ENCODE data around the gene DNAH6.

The DNAH6 gene

DNA sequence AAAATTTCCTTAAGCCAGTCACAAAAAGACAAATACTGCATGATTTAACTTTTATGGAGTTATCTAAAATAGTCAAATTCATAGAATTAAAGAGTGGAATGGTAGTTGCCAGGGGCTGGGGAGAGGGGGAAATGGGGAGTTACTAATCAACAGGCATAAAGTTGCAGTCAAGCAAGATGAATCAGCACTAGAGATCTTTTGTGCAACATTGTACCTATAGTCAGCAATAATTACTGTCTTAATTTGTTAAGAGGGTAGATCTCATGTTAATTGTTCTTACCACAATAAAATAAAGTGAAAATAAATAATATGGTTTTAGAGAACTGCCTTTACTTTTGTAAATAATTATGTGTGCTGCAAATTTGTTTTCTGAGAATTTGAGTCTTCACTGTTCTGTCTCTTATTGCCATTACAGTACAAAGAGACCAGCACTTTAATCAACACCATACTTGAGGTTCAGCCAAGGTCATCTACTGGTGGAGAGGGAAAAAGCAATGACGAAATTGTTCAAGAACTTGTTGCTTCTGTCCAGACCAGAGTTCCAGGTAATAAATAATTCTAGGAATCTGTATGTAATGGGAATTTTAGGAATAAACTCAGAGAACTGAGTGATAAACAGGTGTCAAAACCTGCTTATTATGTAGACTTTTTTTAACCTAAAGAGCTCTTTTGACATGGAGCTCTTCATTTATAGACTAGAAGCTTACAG lies 289.1 kb downstream of the DNAH6 start:
- DNase-seq (ENCODE audit: low spot score): no peak

DNA sequence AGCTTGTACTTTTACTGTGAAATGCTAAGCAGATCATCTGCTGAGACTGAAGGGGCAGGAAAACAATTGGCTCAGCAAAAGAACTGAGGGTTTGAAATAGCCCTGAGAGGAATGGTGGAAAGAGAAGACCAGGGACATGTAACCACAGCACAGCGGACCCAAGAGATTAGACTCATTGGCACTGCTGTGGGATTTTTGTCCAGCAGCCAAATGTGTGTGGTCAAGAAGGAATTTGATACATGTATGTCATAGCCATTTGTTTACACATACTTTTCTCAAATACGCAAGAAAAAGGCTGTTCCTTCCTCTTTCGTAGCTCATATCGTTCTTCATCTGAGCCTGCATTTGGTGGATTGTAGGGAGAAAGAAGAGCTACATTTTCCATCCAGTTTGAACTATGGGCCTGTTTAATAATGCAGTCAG lies 290.8 kb downstream of the DNAH6 start:
- no peak for DNase-seq (ENCODE audit: low spot score)

DNA sequence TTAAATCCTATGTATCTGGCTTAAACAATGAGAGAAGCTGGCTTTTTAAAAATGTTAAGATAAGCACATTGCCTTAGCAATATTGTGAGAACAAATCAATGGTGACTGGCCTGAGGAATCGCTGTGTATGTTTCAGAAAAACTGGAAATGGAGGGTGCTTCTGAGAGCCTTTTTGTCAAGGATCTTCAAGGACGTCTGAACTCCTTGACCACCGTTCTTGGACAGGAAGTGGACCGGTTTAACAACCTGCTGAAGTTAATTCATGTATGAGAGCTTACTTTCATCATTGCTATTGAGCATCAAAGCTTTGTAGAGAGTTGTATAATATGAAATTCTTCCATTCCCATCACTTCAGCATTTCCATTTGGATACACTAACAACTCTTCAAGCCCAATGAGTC lies 292.0 kb downstream of the DNAH6 start:
- no peak for DNase-seq (ENCODE audit: low spot score)

DNA sequence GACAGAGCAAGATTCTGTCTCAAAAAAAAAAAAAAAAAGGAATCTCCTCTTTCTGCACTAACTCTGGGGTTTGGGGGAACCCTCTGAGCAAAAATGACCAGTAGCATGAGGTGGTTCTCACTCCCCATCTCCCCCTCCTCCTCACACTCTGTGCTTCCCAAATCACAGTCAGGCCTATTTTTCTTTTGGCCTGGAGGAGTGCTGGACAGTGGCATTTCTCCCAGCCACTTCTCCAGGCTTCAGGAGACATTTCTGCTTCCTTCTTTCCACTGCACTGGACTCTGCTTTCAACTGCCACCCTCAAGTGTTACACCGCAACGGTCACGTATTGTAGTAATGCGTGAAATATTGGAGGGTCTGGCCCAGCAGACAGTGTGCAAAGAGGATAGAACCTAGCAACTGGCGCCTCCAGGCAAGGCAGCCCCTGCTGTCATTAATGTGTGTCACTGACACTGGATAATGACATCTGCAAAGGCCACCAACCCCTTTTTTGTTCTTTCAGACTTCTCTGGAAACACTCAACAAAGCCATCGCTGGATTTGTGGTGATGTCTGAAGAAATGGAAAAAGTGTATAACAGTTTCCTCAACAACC lies 295.6 kb downstream of the DNAH6 start:
- DNase-seq (ENCODE audit: low spot score): no peak

DNA sequence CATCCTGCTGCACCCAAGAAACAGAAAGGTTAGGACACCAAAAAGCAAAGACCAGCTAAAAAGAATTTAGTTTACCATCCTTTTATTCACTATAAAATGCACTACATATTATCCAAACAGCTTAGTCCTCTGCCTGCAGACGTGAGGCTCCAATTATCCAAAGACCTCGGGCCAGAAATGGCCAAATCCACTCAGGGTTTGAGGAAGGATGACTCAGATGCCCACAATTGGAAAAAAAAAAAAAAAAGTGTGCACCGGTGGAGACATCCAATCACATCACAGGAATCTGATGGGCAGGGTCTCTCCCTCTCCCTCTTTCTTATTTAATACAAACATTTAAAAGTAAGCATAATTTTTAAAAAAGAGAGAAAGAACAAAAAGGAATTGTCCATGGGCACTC lies 298.8 kb downstream of the DNAH6 start:
- DNase-seq (ENCODE audit: low spot score): no peak

DNA sequence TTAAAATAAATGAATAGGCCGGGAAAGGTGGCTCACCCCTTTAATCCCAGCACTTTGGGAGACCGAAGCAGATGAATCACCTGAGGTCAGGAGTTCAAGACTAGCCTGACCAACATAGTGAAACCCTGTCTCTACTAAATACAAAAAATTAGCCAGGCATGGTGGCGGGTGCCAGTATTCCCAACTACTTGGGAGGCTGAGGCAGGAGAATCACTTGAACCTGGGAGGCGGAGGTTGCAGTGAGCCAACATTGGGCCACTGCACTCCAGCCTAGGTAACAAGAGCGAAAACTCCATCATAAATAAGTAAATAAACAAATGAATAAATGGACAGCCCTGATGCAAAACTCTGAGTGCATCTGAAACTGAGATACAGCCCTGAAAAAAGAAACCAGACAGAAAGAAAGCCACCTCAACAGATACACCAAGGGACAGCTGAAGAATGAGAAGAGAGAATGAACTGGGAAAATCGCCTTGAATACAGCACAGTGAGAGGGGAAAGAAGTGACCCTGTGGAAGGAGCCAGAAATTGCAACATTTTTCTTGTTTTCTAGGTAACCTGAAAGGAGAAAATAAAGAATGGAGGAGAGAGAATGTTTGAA lies 300.2 kb downstream of the DNAH6 start:
- DNase-seq (ENCODE audit: low spot score): no peak

DNA sequence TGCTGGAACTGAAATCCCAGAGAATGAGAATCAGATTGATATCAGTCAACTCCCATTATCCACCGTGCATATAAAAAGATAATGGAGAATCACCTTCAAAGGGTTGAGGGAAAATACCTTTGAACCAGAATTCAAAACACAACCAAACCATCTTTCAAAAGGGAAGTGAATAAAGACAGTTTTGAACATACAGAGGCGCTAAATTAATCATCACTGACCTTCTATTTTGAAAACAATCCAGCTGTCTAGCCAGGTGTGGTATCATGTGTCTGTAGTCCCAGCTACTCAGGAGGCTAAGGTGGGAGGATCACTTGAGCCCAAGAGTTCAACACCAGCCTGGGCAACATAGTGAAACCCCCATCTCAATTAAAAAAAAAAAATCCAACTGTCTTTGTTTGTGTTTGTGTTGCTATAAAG lies 300.9 kb downstream of the DNAH6 start:
- DNase-seq (ENCODE audit: low spot score): no peak

DNA sequence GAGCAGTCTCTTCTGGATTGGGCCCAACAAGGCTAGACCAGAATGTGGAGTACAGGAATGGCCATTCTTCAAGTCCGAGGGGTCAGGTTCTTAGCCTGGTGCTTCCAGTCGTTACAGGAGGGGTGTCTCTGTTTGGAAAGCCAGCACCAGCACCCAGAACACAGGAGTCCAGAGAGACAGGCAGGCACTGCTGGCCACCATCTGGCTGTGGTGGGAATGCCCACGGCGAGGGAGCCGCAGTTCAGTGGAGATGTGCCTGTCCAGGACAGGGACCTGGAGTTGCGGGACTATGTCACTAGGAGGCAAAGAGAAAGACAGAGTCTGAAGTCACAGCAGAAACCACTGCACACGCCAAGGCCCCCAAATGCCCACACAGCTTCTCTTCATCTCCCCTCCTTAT lies 305.5 kb downstream of the DNAH6 start:
- no peak for DNase-seq (ENCODE audit: low spot score)

DNA sequence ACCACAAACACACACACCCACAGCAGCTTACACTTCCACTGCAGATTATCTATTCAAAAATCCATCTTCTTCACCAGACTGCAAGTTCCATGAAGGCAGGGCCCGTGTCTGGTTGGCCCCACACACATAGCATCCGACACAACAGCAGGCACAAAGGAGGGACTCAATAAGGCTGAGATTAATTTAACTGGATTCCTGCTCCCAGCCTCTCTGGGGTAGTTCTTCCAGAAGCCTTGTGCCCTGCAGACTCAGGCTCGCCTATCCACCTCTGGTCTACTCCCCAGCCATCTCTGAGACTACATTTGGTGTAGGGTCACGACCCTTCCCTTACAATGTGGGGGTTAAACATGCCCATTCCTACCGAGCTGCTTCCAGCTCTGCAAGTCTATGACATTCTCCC lies 306.9 kb downstream of the DNAH6 start:
- no peak for DNase-seq (ENCODE audit: low spot score)

DNA sequence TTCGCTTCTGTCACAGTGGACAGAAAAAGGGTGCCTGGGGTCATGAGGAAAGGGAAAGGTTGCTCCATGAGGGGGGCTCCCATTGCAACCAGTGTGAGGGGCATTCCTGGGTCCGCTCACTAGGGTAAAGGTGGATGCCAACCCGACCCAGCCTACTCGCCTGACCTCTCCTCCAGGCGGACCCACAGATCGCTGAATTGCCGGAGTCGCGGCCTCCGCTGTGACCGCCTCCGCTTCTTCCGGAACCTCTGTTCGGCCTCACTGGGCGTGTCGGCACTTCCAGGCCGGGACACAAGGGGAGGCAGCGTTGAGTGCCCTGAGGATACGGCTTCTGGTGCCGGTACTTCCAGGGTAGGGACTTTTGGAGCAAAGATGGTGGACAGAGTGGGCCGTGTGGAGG lies 307.5 kb downstream of the DNAH6 start:
- DNase-seq (ENCODE audit: low spot score): no peak

DNA sequence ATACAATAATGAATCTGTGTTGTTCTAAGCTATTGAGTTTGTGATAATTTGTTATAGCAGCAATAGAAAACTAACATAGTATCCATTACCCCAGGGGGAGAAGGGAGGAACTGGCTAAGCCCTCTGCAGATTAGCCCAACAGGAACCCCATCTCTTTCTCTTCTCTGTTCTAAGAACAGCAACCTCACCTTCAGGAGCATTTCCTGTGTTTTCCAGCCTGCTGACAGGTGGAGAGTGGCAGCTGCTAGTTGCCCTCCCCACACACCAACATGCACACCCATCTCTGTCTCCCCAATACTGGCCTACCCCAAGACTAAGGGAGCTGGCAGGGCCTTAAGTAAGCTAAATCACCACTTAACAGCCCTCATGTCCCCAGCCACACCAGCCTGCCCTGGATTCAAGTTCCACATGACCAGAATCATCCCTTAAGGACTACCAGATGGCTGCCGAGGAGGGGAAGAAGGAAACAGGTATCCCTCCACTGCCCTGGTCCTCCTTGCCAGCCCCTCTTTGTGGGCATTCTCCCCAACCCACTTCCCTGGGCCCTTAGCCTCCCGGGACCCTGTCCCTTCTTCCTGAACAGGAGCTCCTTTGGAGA lies 311.8 kb downstream of the DNAH6 start:
- DNase-seq (ENCODE audit: low spot score): no peak

DNA sequence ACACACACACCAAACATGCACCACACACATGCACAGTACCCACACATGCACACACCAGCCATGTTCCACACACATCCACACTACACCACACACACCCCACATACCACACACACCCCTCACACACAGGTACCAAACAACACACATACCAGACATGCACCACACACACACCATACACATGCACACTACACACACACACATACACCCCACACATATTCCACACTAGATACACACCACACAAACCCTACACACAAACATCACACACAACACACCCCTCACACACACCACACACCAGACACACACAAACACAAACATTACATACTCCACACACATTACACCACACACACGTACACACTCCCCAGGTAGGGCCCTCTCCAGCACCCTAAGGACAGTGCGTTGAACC lies 313.4 kb downstream of the DNAH6 start:
- no peak for DNase-seq (ENCODE audit: low spot score)

DNA sequence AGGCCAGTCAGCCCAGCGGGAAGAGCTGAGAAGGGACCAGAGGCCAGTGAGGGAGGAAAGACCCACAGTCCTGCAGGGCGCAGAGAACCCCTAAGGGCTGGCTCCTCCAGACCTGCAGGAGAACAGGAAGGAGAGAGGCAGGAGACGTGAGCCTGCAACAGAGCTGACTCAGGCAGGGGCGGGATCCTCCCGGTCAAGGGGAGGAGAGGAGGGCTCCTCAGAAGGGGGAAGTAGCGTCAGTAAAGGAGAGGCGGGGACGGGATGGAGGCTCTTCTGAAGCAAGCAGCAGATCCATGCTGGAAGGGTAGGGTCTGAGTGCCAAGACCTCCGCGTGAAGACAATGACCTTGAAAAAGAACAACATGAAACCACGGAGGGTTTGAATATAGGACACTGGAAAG lies 313.8 kb downstream of the DNAH6 start:
- no peak for DNase-seq (ENCODE audit: low spot score)

DNA sequence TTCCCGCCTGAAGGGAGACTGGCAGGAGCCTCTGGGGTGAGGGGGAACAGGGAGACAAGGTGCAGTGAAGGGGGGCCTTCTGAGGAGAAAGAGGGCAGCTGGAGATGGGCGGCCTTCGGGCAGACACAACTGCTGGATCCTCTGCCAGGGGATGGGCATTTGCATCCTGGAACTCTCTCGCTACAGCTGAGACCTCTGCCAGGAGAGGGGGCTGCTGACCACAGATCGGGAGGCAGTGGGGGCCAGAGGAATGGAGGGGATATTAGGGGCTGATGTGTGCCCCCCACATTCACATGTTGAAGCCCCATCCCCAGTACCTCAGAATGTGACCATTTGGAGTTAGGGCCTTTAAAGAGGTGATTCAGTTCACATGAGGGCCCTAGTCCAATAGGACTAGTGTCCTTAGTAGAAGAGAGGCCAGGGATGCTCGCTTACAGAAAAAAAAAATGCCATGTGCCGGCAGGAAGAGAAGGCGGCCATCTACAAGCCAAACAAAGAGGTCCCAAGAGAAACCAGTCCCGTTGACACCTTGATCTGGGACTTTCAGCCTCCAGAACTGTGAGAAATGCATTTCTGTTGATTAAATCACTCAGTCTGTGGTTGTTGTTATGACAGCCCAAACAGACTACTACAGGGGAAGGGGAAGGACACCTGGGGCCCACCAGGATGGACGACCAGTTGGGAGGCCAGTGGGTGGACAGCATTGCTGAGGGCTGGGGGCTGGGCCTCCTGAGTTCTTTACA lies 314.6 kb downstream of the DNAH6 start:
- DNase-seq (ENCODE audit: low spot score): no peak

DNA sequence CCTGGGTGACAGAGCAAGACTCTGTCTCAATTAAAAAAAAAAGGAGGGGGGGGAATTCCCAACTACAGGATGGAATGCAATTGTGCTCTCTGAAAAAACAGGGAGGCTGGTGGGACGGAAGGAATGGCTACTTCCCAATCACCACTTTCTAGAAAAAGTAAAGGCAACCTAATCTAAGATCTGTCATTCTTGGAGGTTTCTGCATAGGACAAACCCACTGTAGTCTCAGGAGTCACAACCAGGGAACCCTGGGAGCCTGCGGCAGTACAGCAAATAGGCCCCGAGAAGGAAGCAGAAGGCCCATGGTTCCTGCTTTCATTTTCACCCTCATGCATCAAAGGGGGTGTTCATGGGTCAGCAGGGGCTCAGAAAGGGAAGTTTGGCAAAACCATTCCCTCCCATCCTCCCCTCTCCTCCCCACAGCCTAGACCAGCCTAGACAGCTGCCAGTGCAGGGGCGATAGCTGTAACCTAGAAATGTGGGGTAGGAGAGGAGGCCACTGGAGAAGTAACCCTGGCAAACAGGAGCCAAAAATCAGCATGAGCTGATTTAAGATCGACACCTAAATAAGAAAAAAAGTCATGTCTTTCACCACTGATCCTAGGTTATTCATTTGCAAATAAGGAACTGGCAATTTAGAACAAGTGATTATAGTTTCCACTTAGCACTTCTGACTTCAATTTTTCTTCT lies 316.6 kb downstream of the DNAH6 start:
- no peak for DNase-seq (ENCODE audit: low spot score)

DNA sequence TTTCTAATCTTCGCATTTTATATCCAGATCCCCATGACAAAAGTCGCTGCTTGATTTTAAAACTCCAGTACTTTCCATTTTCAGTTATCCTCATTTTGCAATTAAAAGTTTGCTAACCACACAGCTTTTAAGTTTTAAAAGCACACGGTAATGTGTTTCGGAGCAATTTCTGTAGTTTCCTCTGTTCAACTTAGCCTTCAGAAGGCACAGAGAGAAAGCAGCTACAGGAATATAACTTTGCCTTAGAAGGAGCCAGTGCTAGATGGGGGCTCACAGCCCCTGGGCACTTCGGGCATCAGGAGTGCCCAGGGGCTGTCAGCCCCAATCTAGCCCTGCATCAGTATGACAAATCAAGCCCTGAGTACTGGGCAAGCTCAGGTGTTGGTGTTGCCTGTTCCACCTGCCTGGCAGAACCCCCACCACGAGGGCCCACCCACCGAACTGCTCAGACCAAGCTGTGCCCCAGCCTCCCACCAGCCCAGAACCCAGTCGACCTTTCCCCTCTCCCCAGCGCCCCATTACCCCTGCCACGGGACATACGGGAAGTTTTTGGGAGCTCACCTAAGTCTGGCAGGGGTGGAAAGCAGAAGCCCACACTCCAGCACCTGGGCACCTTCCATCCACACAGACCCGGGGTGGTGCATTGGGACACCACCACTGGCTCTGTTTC lies 317.3 kb downstream of the DNAH6 start:
- no peak for DNase-seq (ENCODE audit: low spot score)

DNA sequence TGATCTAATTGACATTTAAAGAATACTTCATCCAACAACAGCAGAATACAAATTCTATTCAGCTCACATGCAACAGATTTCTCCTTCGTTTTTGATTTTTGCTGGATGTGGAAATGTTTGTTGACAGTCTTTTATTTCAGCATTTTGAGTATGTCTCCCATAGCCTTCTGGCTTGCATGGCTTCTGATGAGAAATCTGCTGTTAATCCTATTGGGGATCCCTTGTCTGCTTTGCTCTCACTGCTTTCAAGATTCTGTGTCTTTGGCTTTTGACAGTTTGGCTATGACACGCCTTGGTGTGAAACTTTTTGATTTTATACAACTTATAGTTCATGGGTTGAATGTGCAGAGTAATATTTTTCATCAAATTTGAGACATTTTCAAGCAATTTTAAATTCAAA lies 319.9 kb downstream of the DNAH6 start:
- DNase-seq (ENCODE audit: low spot score): no peak

DNA sequence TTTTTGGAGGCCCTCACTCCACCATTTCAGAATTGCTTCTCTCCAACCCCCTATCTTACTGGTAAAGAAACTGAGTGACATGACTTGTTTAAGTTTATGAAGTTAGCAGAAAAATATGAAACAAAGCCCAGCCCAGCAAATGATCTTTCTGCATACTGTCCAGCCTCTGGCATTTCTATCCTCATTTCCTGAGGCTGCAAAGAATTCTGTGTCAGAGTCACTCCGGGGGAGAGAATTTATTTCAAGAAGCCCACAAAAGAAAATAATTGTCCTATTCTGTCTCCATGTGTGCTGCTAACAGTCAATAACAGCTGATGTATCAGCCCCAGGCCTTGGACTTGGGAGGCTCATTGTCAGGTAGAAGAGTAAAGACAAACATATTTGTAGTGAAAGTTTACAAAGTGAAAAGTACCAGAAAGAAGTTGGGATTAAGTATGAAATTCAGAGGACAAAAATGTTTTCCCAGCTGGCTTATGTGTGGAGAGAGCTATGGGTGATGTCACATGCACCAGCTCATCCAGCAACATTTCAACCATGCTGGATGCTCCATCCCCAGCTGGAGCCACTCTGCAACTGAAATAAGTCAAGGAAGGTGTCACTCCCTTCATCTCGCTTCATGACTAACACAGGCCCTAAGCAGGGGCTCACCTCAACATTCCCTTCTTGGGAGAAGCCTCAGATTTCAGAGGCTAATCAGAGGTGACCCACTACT lies 322.3 kb downstream of the DNAH6 start:
- no peak for DNase-seq (ENCODE audit: low spot score)

DNA sequence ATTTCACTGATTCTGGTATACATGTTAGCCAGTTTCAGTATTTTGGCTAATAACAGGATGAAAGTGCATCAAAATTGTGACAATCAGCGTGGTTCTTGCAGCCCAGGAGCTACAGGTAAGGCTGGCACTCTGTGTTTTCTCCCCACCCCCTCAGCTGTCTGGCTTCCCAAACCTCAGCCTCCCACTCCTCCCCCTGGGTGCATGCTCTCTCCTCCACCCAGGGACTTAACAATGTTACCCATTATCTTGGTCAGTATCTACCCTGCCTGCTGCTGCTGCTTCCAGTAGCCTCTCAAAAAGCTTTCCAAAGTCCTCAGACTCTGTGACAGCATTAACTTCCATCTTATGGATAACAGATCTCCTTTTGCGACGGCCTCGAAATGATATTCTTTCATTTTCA lies 323.6 kb downstream of the DNAH6 start:
- DNase-seq (ENCODE audit: low spot score): no peak

DNA sequence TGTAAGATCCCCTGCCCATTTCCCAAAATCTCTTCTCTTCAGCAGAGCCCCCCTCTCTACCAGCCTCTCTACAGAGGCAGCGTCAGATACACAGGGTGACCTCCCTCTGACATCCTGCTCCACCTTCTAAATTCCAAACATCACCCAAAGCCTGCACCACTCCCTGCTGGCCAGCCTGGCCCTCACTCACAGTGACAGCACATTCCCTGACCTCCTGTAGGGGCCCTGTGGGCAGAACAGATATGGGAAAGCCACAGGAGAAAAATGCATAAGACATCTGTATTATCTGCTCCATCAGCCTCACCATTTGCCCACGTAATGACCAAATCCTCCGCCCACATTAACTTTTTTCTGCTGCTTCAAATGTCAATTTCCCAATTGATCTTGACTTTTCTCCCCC lies 324.0 kb downstream of the DNAH6 start:
- DNase-seq (ENCODE audit: low spot score): no peak

DNA sequence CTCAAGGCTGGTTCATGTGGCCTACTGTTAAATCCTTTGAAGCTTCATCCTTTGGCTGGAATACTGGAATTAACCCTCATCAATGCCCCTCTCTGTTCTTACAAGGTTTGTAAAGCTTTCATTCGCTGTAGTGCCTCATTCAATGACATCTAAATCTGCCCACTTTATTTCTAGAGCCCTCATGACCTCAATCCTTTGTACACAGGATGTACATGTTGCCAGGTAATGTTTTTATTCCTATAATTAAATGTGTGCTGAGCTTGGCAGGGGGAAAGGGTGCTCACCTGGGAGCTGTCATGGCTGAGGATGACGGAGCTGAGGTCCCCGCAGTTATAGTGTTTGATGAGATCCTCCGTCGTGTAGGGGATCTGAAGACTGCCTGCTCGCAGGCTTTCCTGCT lies 325.3 kb downstream of the DNAH6 start:
- no peak for DNase-seq (ENCODE audit: low spot score)
